Measurements from ENCODE around the gene FOXP2.
"Not testable (repeated sequence)": the region's sequence is repeated elsewhere in the genome, so short reads cannot be mapped to it uniquely, and the experiment has no call there.

FOXP2 gene

DNA sequence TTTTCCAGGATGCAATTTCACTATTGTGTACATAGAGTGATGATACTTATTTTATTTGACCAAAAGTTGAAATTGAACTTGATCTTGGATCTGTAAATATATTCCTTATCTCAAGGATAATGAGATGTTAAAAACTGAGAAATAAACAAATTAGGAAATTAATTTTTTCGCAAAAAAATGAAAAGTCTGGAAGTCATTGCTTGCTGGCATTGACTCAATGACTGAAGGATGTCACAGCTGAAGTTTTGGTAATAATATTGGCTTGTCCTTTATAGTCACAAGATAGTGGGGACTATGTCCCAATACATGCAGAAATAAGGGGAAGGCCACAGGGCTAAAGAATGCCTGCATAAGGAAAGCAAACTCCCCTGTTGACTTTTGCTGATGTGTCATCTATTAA is 92.8 kb downstream of the FOXP2 start:
- TF ChIP-seq, protein P1, sequence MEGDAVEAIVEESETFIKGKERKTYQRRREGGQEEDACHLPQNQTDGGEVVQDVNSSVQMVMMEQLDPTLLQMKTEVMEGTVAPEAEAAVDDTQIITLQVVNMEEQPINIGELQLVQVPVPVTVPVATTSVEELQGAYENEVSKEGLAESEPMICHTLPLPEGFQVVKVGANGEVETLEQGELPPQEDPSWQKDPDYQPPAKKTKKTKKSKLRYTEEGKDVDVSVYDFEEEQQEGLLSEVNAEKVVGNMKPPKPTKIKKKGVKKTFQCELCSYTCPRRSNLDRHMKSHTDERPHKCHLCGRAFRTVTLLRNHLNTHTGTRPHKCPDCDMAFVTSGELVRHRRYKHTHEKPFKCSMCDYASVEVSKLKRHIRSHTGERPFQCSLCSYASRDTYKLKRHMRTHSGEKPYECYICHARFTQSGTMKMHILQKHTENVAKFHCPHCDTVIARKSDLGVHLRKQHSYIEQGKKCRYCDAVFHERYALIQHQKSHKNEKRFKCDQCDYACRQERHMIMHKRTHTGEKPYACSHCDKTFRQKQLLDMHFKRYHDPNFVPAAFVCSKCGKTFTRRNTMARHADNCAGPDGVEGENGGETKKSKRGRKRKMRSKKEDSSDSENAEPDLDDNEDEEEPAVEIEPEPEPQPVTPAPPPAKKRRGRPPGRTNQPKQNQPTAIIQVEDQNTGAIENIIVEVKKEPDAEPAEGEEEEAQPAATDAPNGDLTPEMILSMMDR (IDR thresholded peaks at IDR 0.05; ENCODE audit: low read depth, low read length): no peak
- H3K4me3 ChIP-seq (ENCODE audit: low read depth, low read length): no peak overlapping the region

DNA sequence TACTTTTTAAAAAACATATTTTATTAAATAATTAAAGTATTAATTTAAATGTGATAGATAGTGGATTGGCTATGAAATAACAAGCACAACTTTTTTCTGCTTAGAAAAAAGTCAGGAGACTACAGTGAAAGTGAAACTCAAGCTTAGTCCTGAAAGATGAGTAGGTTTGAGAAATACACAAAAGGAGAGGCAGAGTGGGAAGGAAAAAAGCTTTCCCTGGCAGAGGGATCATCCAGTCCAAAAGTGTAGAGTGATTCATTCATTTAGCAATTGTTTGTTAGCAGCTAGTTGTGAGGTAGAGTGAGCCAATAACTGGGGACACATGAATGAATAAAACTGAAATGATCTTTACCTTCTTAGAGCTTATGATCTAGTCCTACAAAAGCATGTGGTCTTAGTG is 93.5 kb downstream of the FOXP2 start:
- TF ChIP-seq, protein P1 (IDR thresholded peaks at IDR 0.05; ENCODE audit: low read depth, low read length): no peak

DNA sequence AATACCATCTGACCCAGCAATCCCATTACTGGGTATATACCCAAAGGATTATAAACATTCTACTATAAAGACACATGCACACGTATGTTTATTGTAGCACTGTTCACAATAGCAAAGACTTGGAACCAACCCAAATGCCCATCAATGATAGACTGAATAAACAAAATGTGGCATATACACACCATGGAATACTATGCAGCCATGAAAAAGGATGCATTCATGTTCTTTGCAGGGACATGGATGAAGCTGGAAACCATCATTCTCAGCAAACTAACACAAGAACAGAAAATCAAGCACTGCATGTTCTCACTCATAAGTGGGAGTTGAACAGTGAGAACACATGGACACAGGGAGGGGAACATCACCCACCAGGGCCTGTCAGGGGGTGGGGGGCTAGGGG is 96.2 kb downstream of the FOXP2 start:
- not testable (repeated sequence) for H3K4me3 ChIP-seq (ENCODE audit: low read depth, low read length)

More for the DNA sequence above, 93.5 kb downstream of the FOXP2 start:
- H3K4me3 ChIP-seq (ENCODE audit: low read depth, low read length): no peak overlapping the region

DNA sequence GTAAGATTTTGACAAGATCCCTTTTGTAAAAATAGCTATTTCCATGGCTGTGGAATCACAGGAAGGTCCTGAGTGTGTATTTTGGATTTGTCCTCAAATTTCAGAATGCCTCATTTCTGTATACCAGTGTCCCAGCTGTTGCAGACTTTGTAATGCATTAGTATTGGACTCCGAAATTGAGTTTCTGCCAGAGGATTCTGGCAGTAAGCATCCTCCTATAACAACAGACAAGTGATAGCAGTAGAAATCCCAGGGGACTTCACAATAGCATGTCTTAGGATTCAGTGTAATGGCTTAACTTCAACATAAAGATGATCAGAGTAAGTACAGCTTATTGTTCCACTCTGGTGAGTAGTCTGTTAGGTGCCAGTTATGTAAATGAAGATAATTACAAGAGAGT is 104.6 kb downstream of the FOXP2 start:
- TF ChIP-seq, protein P1 (IDR thresholded peaks at IDR 0.05; ENCODE audit: low read depth, low read length): no peak
- no peak overlapping the region for H3K4me3 ChIP-seq (ENCODE audit: low read depth, low read length)

DNA sequence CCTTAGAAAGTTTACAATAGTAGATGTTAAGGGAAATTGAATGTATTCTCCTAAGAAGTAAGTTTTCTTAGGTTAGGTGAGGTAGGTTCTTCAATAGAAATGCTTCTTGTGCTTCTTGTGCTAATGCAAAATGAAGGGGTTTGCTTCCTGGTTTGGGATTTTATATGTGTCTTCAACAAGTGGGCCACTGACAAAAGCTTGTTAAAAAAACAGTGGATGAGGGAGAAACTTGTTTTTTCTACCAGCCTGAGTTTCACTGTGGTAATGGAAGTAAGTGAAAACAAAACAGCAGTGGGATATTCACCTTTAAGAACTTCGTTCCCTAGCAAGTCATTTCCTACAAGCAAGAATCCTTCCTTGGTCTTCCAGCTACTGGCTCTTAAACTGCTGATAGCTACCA is 107.5 kb downstream of the FOXP2 start:
- no peak overlapping the region for H3K4me3 ChIP-seq (ENCODE audit: low read depth, low read length)
- TF ChIP-seq, protein P1 (IDR thresholded peaks at IDR 0.05; ENCODE audit: low read depth, low read length): no peak

DNA sequence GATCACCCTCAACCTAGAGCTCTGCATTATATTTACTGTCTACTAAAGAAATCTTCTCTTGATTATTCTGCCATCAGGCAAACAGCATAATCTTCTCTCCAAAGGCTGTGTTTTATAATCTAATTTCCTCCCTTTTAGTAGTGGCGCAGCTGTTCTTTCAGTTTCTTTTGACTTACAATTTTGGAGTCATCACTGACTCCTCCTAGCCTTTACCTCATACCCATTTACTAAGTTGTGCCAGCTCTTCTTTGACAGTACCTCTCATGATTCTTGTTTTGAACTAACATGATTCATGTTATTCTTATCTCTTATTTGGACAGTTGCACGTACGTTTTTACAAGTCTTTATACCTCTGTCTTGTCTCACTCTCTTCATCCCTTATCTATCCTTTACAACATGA is 113.0 kb downstream of the FOXP2 start:
- H3K4me3 ChIP-seq (ENCODE audit: low read depth, low read length): no peak overlapping the region
- TF ChIP-seq, protein P1 (IDR thresholded peaks at IDR 0.05; ENCODE audit: low read depth, low read length): no peak

DNA sequence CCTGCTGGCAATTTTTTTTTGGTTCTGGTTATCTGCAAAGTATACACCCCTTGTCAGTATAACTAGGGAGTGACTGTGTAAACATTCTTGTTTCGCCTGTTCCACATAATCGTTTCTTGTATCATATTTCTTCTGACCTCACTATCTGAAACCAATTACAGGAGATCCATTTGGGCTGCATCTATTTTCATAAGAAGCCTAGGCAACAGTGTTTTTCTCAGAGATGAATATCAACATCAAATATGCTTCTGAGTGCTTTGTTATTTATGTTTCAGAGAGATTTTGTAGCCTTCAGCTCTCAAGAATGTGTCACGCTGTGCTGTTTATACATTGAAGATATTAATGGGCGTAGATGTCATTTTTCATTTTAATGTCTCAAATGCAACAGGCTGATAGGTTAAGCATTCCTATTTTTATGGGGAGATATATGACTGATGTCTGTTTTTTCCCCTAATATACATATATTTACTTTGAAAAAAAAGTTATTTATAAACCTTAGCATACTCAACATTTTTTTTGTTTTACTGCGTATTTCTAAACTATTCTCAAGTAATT is 115.5 kb downstream of the FOXP2 start:
- TF ChIP-seq, protein P1 (IDR thresholded peaks at IDR 0.05; ENCODE audit: low read depth, low read length): no peak
- H3K4me3 ChIP-seq (ENCODE audit: low read depth, low read length): no peak overlapping the region

DNA sequence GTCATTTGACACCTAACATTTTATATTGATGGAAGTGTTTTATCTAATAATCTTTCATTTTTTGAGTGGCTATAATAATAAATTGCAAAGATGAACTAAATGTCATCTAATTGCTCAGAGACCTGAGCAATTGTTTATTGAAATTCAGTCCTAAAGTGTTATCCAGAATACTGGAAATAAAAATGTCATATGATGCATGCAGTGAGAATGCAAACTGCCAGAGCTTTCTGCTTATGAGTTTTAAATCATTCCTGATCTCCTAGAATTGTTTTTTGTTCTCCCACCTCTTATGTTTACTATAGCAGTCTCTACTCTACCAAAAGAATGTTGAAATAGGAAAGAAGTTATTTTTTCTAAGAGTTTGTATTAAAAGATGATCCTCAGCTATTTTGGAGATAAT is 116.7 kb downstream of the FOXP2 start:
- no peak overlapping the region for H3K4me3 ChIP-seq (ENCODE audit: low read depth, low read length)
- TF ChIP-seq, protein P1 (IDR thresholded peaks at IDR 0.05; ENCODE audit: low read depth, low read length): no peak
